Hematopoietic multipotent progenitor cell treated with erythropoietin and hydrocortisone succinate and interleukin-3 and kit ligand, for 17 days (in vitro differentiated cells): ENCODE results near the gene PRAMEF5.
"Not testable (repeated sequence)": the region's sequence is repeated elsewhere in the genome, so short reads cannot be mapped to it uniquely, and the experiment has no call there.

Source experiments
- DNase-seq: peaks from one replicate; pipeline ENCODE4 v3.0.0-alpha.2; 2015; ENCODE audit warnings: low spot score

PRAMEF5 gene

DNA sequence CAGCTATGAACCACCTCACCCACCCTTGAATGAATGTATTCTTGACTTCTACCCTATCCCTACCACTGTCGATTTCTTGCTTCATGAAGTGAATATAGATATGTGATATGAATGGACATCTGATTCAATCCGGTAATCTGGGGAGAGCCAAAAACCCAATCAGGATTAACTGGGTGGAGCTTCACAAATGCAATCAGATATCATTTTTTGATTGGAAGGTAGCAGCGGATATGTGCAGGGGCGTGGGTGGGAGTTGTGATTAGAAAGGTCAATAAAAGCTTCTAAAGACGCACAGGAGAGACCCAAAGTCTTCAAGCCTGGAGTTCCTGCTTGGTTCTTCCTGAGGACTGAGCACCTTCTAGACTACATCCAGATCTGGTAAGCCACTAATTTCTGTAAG, at the start of gene PRAMEF5:
Gene PRAMEF5 (plus strand): TSS at position 301 of the 400 bp plus-strand sequence. CDS start 5,071 bp downstream, outside the sequence.
- DNase-seq = not testable (repeated sequence)

GRCh38 chr1:13208712-13209111, 45.3 kb upstream of the PRAMEF5 start:
- not testable (repeated sequence) for DNase-seq

DNA sequence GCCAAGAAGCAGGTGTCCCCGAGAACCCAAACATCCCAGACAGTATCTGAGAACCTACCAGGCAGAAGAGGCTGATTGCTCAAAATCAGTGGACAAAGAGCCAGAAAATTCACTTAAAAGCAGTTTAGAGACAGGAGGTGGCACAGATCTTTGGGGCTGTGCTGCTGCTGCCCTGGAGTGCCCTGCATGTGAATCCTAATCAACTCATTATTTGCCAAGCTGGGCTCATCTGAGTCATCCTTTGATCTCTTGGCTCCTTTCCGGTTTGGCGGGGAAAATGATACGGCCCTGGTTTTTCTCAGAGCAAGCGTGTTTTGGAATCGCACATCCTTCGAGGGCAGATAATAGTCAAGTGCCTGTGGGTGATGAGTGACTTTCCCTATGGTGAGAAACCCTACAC, 37.4 kb upstream of the PRAMEF5 start:
- not testable (repeated sequence) for DNase-seq

- not testable (repeated sequence) for DNase-seq
Measured at GRCh38 chr1:13219203-13219602, 34.8 kb upstream of the PRAMEF5 start.

GRCh38 chr1:13222788-13223187, 31.2 kb upstream of the PRAMEF5 start:
- DNase-seq = not testable (repeated sequence)

- DNase-seq = no peak
Measured at GRCh38 chr1:13224480-13225060, 29.4 kb upstream of the PRAMEF5 start.

DNA sequence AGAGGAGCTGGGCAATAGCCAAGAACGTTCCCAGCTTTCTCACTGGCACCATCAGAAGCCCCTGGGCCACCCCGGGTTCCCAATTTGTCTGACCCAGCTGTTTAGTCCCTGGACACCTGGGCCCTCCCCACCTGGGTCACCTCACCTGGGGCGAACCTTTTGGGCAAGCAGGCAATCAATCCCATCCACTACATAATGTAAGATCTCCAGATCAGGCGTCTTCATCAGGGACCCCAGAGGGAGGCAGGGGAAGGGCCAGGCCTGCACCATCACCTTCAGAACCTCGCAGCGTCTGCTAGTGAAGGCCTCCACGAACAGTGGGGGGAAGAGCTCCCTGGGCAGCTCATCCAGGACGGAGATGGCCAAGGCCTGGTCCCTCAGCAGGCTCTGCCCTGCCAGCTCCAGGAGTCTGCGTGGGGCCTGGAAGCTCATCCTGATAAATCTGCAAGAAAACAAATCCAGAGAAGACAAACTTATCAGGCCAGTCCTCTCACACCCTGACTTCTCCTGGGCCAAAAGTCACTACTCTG, 28.3 kb upstream of the PRAMEF5 start, which contains the start of gene PRAMEF18:
Gene PRAMEF18 (minus strand): TSS at position 480 of the 530 bp plus-strand sequence. CDS start 48 bp downstream, at position 432.
- not testable (repeated sequence) for DNase-seq

GRCh38 chr1:13227271-13228055, 26.5 kb upstream of the PRAMEF5 start:
- not testable (repeated sequence) for DNase-seq

- peak; percentile 30 for DNase-seq
Measured at GRCh38 chr1:13228343-13228781, 25.6 kb upstream of the PRAMEF5 start.

GRCh38 chr1:13230096-13230495, 23.9 kb upstream of the PRAMEF5 start:
- not testable (repeated sequence) for DNase-seq

- DNase-seq = not testable (repeated sequence)
Measured at GRCh38 chr1:13230601-13231000, 23.4 kb upstream of the PRAMEF5 start.

- DNase-seq = not testable (repeated sequence)
Measured at GRCh38 chr1:13231061-13231750, 22.8 kb upstream of the PRAMEF5 start.

- not testable (repeated sequence) for DNase-seq
Measured at GRCh38 chr1:13232056-13232455, 21.9 kb upstream of the PRAMEF5 start.

DNA sequence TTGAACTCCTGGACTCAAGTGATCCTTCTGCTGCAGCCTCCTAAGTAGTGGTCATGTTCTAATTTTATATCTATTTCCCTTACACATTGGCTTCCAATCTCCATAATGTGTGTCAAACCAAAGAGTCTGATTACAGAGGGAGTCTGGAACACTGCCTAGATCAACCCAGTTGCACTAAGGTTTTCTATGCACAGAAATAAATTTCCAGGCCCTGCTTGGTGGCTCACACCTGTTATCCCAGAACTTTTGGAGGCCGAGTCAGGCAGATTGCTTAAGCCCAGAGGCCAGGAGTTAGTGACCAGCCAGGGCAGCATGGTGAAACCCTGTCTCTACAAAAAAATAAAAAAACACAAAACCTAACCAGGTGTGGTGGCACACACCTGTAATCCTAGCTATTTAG, 19.9 kb upstream of the PRAMEF5 start:
- not testable (repeated sequence) for DNase-seq

DNA sequence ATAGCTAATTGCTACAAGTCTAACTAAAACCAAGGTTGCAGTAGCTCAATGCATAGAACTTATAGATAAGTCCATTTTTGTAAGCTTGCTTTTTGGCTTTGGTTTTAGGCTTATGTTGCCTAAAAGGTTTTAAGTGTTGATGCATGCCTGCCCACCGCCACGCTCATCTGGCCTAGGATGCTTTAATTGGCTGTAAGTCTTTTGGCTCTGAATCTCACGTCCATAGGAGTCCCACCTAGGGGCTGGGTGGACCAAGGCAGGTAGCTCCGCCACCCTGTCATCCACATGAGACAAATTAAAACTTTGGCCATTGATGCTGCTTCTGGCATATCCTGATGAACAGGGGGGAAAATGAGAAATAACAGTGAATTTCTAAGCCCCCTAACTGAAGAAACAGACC, 16.4 kb upstream of the PRAMEF5 start:
- DNase-seq = not testable (repeated sequence)

DNA sequence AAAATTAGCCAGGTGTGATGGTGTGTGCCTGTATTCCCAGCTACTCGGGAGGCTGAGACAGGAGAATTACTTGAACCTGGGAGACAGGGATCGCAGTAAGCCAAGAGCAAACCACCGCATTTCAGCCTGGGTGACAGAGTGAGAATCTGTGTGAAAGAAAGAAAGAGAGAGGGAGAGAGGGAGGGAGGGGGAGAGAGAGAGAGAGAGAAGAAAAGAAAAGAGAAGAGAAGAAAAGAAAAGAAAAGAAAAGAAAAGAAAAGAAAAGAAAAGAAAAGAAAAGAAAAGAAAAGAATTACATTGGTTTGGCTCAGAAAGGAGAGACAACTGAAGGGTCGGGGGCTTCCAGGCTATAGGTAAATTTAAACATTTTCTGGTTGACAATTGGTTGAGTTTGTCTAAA, 14.4 kb upstream of the PRAMEF5 start:
- not testable (repeated sequence) for DNase-seq

- DNase-seq = not testable (repeated sequence)
Measured at GRCh38 chr1:13243536-13244263, 10.3 kb upstream of the PRAMEF5 start.

GRCh38 chr1:13245841-13246553, 8.0 kb upstream of the PRAMEF5 start:
- not testable (repeated sequence) for DNase-seq

DNA sequence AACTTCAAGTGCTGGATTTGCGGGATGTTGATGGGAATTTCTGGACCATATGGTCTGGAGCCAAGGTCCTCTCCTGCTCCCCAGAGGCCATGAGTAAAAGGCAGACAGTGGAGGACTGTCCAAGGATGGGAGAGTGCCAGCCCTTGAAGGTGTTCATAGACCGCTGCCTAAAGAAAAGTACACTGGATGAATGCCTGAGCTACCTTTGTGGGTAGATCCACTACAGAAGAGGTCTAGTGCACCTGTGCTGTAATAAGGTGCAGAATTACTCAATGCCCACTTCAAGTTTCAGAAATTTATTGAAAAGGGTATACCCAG, 7.5 kb upstream of the PRAMEF5 start:
- DNase-seq = not testable (repeated sequence)

DNA sequence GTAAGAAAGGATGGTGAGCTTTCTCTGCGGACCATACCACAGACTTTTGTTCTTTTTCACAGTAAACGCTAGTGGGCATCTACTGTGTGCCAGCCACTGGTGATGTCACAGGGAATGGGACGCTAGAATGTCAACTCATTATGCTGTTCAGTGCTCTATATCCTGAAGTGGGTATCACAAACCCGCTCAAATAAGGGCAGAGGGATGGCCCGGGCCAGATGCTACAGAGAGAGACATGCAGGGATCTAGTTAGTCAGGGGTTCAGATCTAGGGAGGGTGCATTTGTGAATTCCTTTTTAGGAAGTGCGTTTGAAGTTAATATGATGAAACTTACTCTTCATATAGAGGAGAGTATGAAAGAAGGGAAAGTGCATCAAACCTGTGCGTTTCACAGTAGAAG, 6.9 kb upstream of the PRAMEF5 start:
- DNase-seq = not testable (repeated sequence)

DNA sequence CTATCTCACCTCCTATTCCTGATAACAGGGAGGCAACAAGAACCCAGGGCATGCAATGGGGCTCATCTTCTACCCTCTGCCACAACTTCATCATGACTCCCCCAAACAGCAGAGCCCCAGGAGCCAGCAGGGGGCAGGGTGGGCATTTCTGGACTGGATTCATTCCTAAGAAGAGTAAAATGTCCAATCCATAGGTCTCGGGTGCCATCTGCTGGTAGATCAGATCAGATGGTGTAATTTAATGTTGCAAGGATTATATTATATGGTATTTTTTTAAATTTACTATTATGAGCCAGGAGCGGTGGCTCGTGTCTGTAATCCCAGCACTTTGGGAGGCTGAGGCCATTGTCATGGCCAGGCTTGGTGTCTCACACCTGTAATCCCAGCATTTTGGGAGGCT, 11.1 kb downstream of the PRAMEF5 start:
- DNase-seq = not testable (repeated sequence)
